Retina (tissue), 1 donor: ENCODE data around the gene MAGEA6.

ENCODE experiments used
- DNase-seq: peaks from one replicate; pipeline ENCODE4 v3.0.0-alpha.2; 2016

Gene MAGEA6

DNA sequence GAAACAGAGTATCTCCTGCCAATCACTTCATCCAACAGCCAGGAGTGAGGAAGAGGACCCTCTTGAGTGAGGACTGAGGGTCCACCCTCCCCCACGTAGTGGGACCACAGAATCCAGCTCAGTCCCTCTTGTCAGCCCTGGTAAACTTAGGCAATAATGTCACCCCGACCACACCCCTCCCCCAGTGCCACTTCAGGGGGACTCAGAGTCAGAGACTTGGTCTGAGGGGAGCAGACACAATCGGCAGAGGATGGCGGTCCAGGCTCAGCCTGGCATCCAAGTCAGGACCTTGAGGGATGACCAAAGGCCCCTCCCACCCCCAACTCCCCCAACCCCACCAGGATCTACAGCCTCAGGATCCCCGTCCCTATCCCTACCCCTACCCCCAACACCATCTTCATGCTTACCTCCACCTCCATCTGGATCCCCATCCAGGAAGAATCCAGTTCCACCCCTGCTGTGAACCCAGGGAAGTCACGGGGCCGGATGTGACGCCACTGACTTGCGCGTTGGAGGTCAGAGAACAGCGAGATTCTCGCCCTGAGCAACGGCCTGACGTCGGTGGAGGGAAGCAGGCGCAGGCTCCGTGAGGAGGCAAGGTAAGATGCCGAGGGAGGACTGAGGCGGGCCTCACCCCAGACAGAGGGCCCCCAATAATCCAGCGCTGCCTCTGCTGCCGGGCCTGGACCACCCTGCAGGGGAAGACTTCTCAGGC is 36.1 kb downstream of the MAGEA6 start, which contains the start of the genes CSAG1 and MAGEA12:
Gene CSAG1 (minus strand): TSS at position 461 of the 715 bp plus-strand sequence. CDS start 1,261 bp downstream, outside the sequence.
Gene MAGEA12 (plus strand): TSS at position 497 of the 715 bp plus-strand sequence. CDS start 2,405 bp downstream, outside the sequence.
- no peak for DNase-seq

DNA sequence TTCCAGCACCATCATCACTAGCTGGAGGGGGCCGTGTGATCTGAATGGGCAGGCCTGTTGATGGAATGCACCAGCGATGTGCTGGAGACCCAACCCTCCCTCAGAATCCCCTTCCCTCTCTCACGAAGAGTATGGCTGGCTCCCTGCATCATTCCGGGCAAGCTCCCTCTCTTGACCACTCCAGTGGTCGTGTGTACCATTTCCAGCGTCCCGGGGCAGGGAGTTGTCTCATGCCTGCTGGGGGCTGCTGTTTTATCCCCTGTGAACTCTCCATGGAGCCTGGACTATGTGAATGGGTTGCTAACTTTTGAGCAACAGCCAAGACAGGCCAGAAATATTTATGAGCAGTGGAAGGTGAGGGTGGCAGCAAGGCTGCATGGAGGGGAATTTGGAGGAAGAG is 44.1 kb downstream of the MAGEA6 start:
- no peak for DNase-seq
